Right lobe of liver (tissue), 6 donors: ENCODE data around the gene MYOM3. TPM values are rescaled to one million over a fixed set of nuclear protein-coding genes. Genes with fewer than 3 reads are reported as not detected.

ENCODE experiments used
- ATAC-seq, 4 donors: fragments of 200-7000 bp; cut with Tn5 transposase; one replicate each; pipeline ENCODE4 v1.9.1; 2020; ENCODE audit warnings: mild to moderate bottlenecking in 4 of 4, moderate library complexity in 4 of 4
- DNase-seq, 3 donors: peaks; one replicate each; pipeline ENCODE4 v3.0.0-alpha.2; 2020
- H3K27ac ChIP-seq, 3 donors: fragments of 200-600 bp; one replicate each; pipeline ENCODE4 v1.8.0; 2022
- H3K27me3 ChIP-seq, 2 donors: fragments of 200-600 bp; one replicate each; pipeline ENCODE4 v1.8.0; 2022
- H3K36me3 ChIP-seq, 4 donors: fragments of 200-600 bp; sonication (generic) in 1 of 4; one replicate each; pipeline versions ENCODE4 v1.5.1 to v1.8.0; 2017 to 2022; ENCODE audit warnings: control low read depth in 1 of 4
- H3K4me1 ChIP-seq, 4 donors: fragments of 200-600 bp; sonication (generic) in 1 of 4; one replicate each; pipeline versions ENCODE4 v1.5.1 to v1.8.0; 2017 to 2022; ENCODE audit warnings: control low read depth in 1 of 4
- H3K4me3 ChIP-seq, 3 donors: fragments of 200-600 bp; one replicate each; pipeline ENCODE4 v1.8.0; 2022
- H3K9me3 ChIP-seq, 4 donors: fragments of 200-600 bp; sonication (generic) in 1 of 4; one replicate each; pipeline versions ENCODE4 v1.5.1 to v1.8.0; 2017 to 2022; ENCODE audit warnings: control low read depth in 1 of 4
- CTCF ChIP-seq, 4 donors: fragments of 200-600 bp in 3 of 4; fragments of 450-650 bp in 1 of 4; IDR thresholded peaks; one replicate each; pipeline versions ENCODE4 v1.5.1 to v1.8.0; 2016 to 2022; ENCODE audit warnings: antibody characterized with exemption in 4 of 4, mild to moderate bottlenecking in 2 of 4
- POLR2A ChIP-seq: fragments of 450-650 bp; IDR thresholded peaks from one replicate; pipeline ENCODE4 v1.6.1; 2017; ENCODE audit warnings: antibody characterized with exemption, mild to moderate bottlenecking
- WGBS: methylation state at CpG from one replicate; pipeline ENCODE4 v1.1.6; 2018; ENCODE audit warnings: low coverage, low lambda C conversion rate; ENCODE audit not compliant: insufficient coverage; ENCODE audit errors: missing lambda C conversion rate; 5-methylcytosine and 5-hydroxymethylcytosine counted together
- intact Hi-C, 2 donors: fragments of 100-400 bp; cut with DNase I; formaldehyde crosslinking; loops; one replicate each; pipeline versions ENCODE4 v1.11.2 to v1.14.1; 2022
- total RNA-seq, 6 experiments: library from RNA; depleted of rRNA in 2 of 6; stranded (reverse); fragments of >200 nt in 2 of 6; fragmentation: NEBNext Ultra II Directional in 3 of 6; extraction: Animal tissue kit (Norgen Biotek cat#: 25700) in 3 of 6; gene quantifications; one replicate each; pipeline versions ENCODE4 v1.1.0 to v1.2.4, GENCODE V29; 2016 to 2023
- donor health status: DM: no; HTN: yes; CAD: no.
- donor health status: DM: no; HTN: no; CAD: no.
- donor health status: DM: no; HTN: no; CAD: no.
- donor health status: DM: no; HTN: yes; CAD: no.
- donor health status: DM: no; HTN: yes; CAD: no.

Gene MYOM3
- total RNA-seq, 6 experiments from 2014 or later = 0.04 to 0.37 (median 0.13) TPM

- ATAC-seq = no peak
Measured at GRCh38 chr1:24127134-24127800, 15.3 kb upstream of the MYOM3 start.

GRCh38 chr1:24126672-24127023, 14.7 kb upstream of the MYOM3 start:
- intact Hi-C loops = no loop called here
- H3K9me3 ChIP-seq = no peaks in the 10 kb centered on the region
- peak overlapping the region in 1 of 3 donors; percentile 34 for H3K27ac ChIP-seq

More at GRCh38 chr1:24127134-24127800, 15.3 kb upstream of the MYOM3 start:
- peaks cover 0 to 26% (median 5%) of the 10 kb centered on the region in 4 donors for H3K4me1 ChIP-seq
- intact Hi-C loops = no loop called here
- TF ChIP-seq CTCF (IDR thresholded peaks at IDR 0.05) (no peak), POLR2A (no peak)
- 79% methylated on average over 3 of the region's 3 CpGs for WGBS
- H3K27ac ChIP-seq = no peak overlapping the region
- no peaks in the 10 kb centered on the region for H3K9me3 ChIP-seq
- no peaks in the 10 kb centered on the region for H3K36me3 ChIP-seq
- DNase-seq = no peak
- H3K27me3 ChIP-seq = no peaks in the 10 kb centered on the region
- H3K4me3 ChIP-seq = no peak overlapping the region

GRCh38 chr1:24126018-24126671, 14.2 kb upstream of the MYOM3 start:
- H3K4me3 ChIP-seq = no peak overlapping the region
- peaks cover 0 to 26% (median 5%) of the 10 kb centered on the region in 4 donors for H3K4me1 ChIP-seq
- 41% methylated on average over 5 of the region's 6 CpGs for WGBS
- peak overlapping the region in 1 of 3 donors; percentile 34 for H3K27ac ChIP-seq
- DNase-seq (peak; percentile 71 to 88 (median 87)), ATAC-seq (peak; percentile 82 to 91 (median 88))
- TF ChIP-seq POLR2A (no peak), CTCF (IDR thresholded peaks at IDR 0.05) (no peak)
- intact Hi-C loops = no loop called here
- H3K9me3 ChIP-seq = no peaks in the 10 kb centered on the region
- no peaks in the 10 kb centered on the region for H3K27me3 ChIP-seq
- H3K36me3 ChIP-seq = no peaks in the 10 kb centered on the region

More at GRCh38 chr1:24126672-24127023, 14.7 kb upstream of the MYOM3 start:
- TF ChIP-seq POLR2A = no peak
- no peak for TF ChIP-seq CTCF (IDR thresholded peaks at IDR 0.05)
- whole genome bisulfite sequencing = 80% methylated on average over 5 of the region's 5 CpGs
- H3K27me3 ChIP-seq = no peaks in the 10 kb centered on the region
- H3K4me1 ChIP-seq = peaks cover 0 to 26% (median 5%) of the 10 kb centered on the region in 4 donors
- no peak for DNase-seq
- H3K36me3 ChIP-seq = no peaks in the 10 kb centered on the region
- no peak overlapping the region for H3K4me3 ChIP-seq
- no peak for ATAC-seq

GRCh38 chr1:24125456-24125855, 13.5 kb upstream of the MYOM3 start:
- Histone ChIP-seq H3K4me3 (no peak overlapping the region), H3K9me3 (no peaks in the 10 kb centered on the region), H3K36me3 (no peaks in the 10 kb centered on the region), H3K27me3 (no peaks in the 10 kb centered on the region), H3K4me1 (peaks cover 0 to 30% (median 7%) of the 10 kb centered on the region in 4 donors), H3K27ac (peak overlapping the region in 1 of 3 donors; percentile 9)
- TF ChIP-seq POLR2A (no peak), CTCF (IDR thresholded peaks at IDR 0.05) (no peak)
- 66% methylated on average over 4 of the region's 4 CpGs for WGBS
- no peak for DNase-seq
- intact Hi-C loops = no loop called here
- no peak for ATAC-seq
